Natural killer cell (primary cell): ENCODE measurements around the gene ITM2C. TPM values are rescaled to one million over a fixed set of nuclear protein-coding genes. Genes with fewer than 3 reads are reported as not detected.

ENCODE experiments used
- ATAC-seq, 3 donors: fragments of 150-1000 bp in 2 of 3; fragments of 200-7000 bp in 1 of 3; cut with Tn5 transposase; 1 replicate in 1 of 3; 2 replicates in 2 of 3; pipeline ENCODE4 v1.10.0; 2021; ENCODE audit warnings: mild to moderate bottlenecking in 2 of 3, moderate library complexity in 2 of 3
- DNase-seq, 2 donors: peaks; one replicate each; pipeline versions ENCODE4 v3.0.0 to v3.0.0-alpha.2; 2013 to 2021; ENCODE audit warnings: mixed read lengths in 1 of 2
- H3K27ac ChIP-seq: one replicate; pipeline ENCODE4 v1.5.1; 2013; ENCODE audit warnings: mild to moderate bottlenecking, low read length
- H3K27me3 ChIP-seq: one replicate; pipeline ENCODE4 v1.6.1; 2013; ENCODE audit warnings: low read length; ENCODE audit not compliant: control insufficient read depth, insufficient read depth
- H3K36me3 ChIP-seq: one replicate; pipeline ENCODE4 v1.6.1; 2013; ENCODE audit warnings: low read length; ENCODE audit not compliant: control insufficient read depth, insufficient read depth
- H3K4me1 ChIP-seq: one replicate; pipeline ENCODE4 v1.6.1; 2013; ENCODE audit warnings: low read length; ENCODE audit not compliant: control insufficient read depth, insufficient read depth
- H3K4me3 ChIP-seq: one replicate; pipeline ENCODE4 v1.5.1; 2013; ENCODE audit warnings: low read length
- H3K9me3 ChIP-seq: one replicate; pipeline ENCODE4 v1.6.1; 2013; ENCODE audit warnings: low read length; ENCODE audit not compliant: control insufficient read depth, insufficient read depth
- H3K27ac Mint-ChIP-seq, 2 donors: one replicate each; pipeline ENCODE4 v1.8.0; 2022; ENCODE audit warnings: mild to moderate bottlenecking in 2 of 2, mixed read lengths in 2 of 2, moderate library complexity in 1 of 2
- H3K27me3 Mint-ChIP-seq, 2 donors: one replicate each; pipeline ENCODE4 v1.8.0; 2022; ENCODE audit warnings: low read depth in 2 of 2, mixed read lengths in 2 of 2
- H3K36me3 Mint-ChIP-seq: one replicate; pipeline ENCODE4 v1.8.0; 2022; ENCODE audit warnings: mixed read lengths
- H3K4me1 Mint-ChIP-seq, 2 donors: one replicate each; pipeline ENCODE4 v1.8.0; 2022; ENCODE audit warnings: mixed read lengths in 2 of 2
- H3K4me3 Mint-ChIP-seq: one replicate; pipeline ENCODE4 v1.8.0; 2022; ENCODE audit warnings: mild to moderate bottlenecking, moderate library complexity, mixed read lengths
- H3K9me3 Mint-ChIP-seq, 2 donors: one replicate each; pipeline ENCODE4 v1.8.0; 2022; ENCODE audit warnings: mixed read lengths in 2 of 2
- WGBS: methylation state at CpG from one replicate; pipeline ENCODE4 v1.1.7; 2013; ENCODE audit warnings: missing lambda C conversion rate; ENCODE audit not compliant: insufficient coverage; 5-methylcytosine and 5-hydroxymethylcytosine counted together
- intact Hi-C: fragments of 100-400 bp; cut with micrococcal nuclease; formaldehyde crosslinking; loops from one replicate; pipeline ENCODE4 v1.14.2; 2022
- total RNA-seq, 4 donors: library from RNA; stranded (reverse); fragments of 120-200 nt in 1 of 4; gene quantifications; one replicate each; pipeline versions ENCODE4 v1.2.3 to v1.2.4, GENCODE V29; 2013 to 2022
- TF ChIP-seq, protein P1 (sequence below): fragments of 200-600 bp; IDR thresholded peaks from one replicate; pipeline ENCODE4 v1.8.0; 2022; ENCODE audit warnings: antibody characterized with exemption

The ITM2C gene
- total RNA-seq, 3 donors from 2014 or later (not counting 1 experiment from before 2014, with no cell fraction given): 4.7 to 36.3 (median 5.1) TPM

DNA sequence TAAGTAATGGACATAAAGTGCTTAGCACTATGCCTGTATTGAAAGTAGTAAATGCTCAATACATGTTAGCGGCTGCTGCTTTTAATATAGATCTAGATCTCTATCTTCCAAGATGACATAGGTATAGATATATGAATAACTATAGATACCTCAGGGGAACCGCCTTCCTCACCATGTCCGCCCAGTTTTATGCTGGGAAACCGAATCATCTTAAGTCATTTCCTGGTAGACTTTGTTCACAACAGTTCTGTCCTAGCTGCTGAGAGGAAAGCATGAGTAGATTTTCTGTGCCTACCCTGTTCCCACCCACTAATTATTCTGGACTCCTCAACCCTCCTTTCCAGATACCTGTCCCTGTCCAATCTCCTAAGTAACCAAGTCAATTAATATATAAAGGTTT lies 21.6 kb upstream of the ITM2C start:
- peaks cover 6% of the 10 kb centered on the region for H3K4me1 ChIP-seq
- WGBS: 53% methylated on average over 3 of the region's 4 CpGs
- H3K27me3 Mint-ChIP-seq: peaks cover 42 to 66% of the 10 kb centered on the region in 2 donors

DNA sequence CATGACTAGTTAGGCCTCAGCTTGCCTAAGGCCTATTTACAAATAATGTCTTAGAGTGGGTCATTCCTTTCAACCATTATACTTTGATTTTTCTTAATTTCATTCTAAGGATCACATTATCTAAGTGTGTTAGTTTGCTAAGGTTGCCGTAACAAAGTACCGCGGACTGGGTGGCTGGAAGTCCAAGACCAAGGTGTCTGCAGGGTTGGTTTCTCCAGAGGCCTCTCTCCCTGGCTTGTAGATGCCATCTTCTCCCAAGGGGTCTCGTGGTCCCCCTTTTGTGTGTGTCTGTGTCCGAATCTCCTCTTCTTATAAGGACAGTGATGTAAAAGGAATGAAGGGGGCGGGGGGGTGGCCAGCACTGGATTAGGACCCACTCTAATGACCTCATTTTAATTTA lies 18.4 kb upstream of the ITM2C start:
- 84% methylated on average over 4 of the region's 6 CpGs for WGBS
- Mint-ChIP-seq H3K4me3 (no peak overlapping the region), H3K27me3 (peaks cover 58 to 76% of the 10 kb centered on the region in 2 donors), H3K27ac (no peak overlapping the region), H3K36me3 (no peaks in the 10 kb centered on the region), H3K9me3 (no peaks in the 10 kb centered on the region), H3K4me1 (peaks cover 10 to 13% of the 10 kb centered on the region in 2 donors)
- TF ChIP-seq, protein P1, sequence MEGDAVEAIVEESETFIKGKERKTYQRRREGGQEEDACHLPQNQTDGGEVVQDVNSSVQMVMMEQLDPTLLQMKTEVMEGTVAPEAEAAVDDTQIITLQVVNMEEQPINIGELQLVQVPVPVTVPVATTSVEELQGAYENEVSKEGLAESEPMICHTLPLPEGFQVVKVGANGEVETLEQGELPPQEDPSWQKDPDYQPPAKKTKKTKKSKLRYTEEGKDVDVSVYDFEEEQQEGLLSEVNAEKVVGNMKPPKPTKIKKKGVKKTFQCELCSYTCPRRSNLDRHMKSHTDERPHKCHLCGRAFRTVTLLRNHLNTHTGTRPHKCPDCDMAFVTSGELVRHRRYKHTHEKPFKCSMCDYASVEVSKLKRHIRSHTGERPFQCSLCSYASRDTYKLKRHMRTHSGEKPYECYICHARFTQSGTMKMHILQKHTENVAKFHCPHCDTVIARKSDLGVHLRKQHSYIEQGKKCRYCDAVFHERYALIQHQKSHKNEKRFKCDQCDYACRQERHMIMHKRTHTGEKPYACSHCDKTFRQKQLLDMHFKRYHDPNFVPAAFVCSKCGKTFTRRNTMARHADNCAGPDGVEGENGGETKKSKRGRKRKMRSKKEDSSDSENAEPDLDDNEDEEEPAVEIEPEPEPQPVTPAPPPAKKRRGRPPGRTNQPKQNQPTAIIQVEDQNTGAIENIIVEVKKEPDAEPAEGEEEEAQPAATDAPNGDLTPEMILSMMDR: no peak
- ATAC-seq (no peak), DNase-seq (no peak)
- H3K9me3 ChIP-seq: no peaks in the 10 kb centered on the region
- H3K27ac ChIP-seq: no peak overlapping the region
- no peaks in the 10 kb centered on the region for H3K36me3 ChIP-seq
- H3K4me1 ChIP-seq: peaks cover 7% of the 10 kb centered on the region
- no peak overlapping the region for H3K4me3 ChIP-seq
- peaks cover 19% of the 10 kb centered on the region for H3K27me3 ChIP-seq
- intact Hi-C loops: no loop called here

More for the DNA sequence above, 21.6 kb upstream of the ITM2C start:
- peaks cover 0 to 3% of the 10 kb centered on the region in 2 donors for H3K9me3 Mint-ChIP-seq
- H3K9me3 ChIP-seq: peaks cover 7% of the 10 kb centered on the region
- no peak overlapping the region for H3K4me3 ChIP-seq
- no peaks in the 10 kb centered on the region for H3K36me3 ChIP-seq
- peaks cover 3 to 5% of the 10 kb centered on the region in 2 donors for H3K4me1 Mint-ChIP-seq
- intact Hi-C loops: no loop called here
- TF ChIP-seq, protein P1: no peak
- H3K27ac Mint-ChIP-seq: no peak overlapping the region
- peaks cover 14% of the 10 kb centered on the region for H3K36me3 Mint-ChIP-seq
- H3K27me3 ChIP-seq: peaks cover 8% of the 10 kb centered on the region
- no peak overlapping the region for H3K27ac ChIP-seq
- DNase-seq (no peak), ATAC-seq (no peak)
- H3K4me3 Mint-ChIP-seq: no peak overlapping the region

DNA sequence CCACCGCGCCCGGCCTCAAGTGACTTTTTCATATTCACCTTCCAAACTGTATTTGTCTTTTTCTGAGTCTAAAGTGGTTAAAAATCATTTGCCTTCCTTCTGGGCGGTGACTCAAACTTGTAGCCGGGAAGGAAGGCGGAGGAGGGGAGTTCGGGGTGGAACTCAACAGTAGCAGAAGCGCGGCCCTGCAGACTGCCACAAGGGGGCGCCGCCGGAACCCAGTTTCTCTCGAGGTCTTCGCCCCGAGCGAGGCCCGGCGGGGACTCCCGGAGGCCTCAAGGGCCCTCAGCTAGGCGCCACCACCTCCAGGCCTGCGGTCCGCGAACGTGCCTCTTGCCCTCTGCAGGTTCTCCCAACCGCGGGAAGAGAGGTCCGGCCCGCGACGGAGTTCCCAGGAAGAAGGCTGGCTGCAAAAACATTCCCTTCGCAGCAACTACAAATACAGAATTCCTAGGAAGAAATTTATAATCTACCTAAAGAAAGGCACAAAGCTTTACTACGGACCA lies 16.8 kb upstream of the ITM2C start:
- intact Hi-C loops: loop anchor here (1.0 kb wide), 1 partner anchor 139 kb away; no protein-coding TSS in a partner anchor
- Mint-ChIP-seq H3K27ac (no peak overlapping the region), H3K27me3 (peaks cover 56 to 83% of the 10 kb centered on the region in 2 donors), H3K4me3 (no peak overlapping the region), H3K9me3 (no peaks in the 10 kb centered on the region), H3K36me3 (no peaks in the 10 kb centered on the region), H3K4me1 (peaks cover 10 to 13% of the 10 kb centered on the region in 2 donors)
- Histone ChIP-seq H3K4me1 (peaks cover 7% of the 10 kb centered on the region), H3K9me3 (no peaks in the 10 kb centered on the region), H3K36me3 (no peaks in the 10 kb centered on the region), H3K27ac (no peak overlapping the region), H3K4me3 (no peak overlapping the region), H3K27me3 (peaks cover 21% of the 10 kb centered on the region)
- ATAC-seq: peak; percentile 76 to 96 (median 95)
- peak; percentile 83 to 90 for DNase-seq
- TF ChIP-seq, protein P1: peak; percentile 90
- WGBS: 14% methylated on average over 31 of the region's 32 CpGs
